Parathyroid adenoma (tissue), 2 donors: ENCODE data around the gene KCNT1.

Experiments used
- H2AFZ ChIP-seq: fragments of 300-600 bp; sonication (generic); one replicate; pipeline ENCODE4 v1.7.0; 2017; ENCODE audit warnings: antibody characterized with exemption, mild to moderate bottlenecking
- H3K27ac ChIP-seq: fragments of 300-600 bp; sonication (generic); one replicate; pipeline ENCODE4 v1.7.0; 2017
- H3K27me3 ChIP-seq: fragments of 300-600 bp; sonication (generic); one replicate; pipeline ENCODE4 v1.7.0; 2017; ENCODE audit warnings: low read length; ENCODE audit not compliant: control insufficient read depth, insufficient read depth
- H3K36me3 ChIP-seq: fragments of 300-600 bp; sonication (generic); one replicate; pipeline ENCODE4 v1.7.0; 2017; ENCODE audit warnings: low read length; ENCODE audit not compliant: control insufficient read depth, insufficient read depth
- H3K4me1 ChIP-seq: fragments of 300-600 bp; sonication (generic); one replicate; pipeline ENCODE4 v1.7.0; 2017; ENCODE audit warnings: control low read depth
- H3K4me2 ChIP-seq: fragments of 300-600 bp; sonication (generic); one replicate; pipeline ENCODE4 v1.7.0; 2017; ENCODE audit warnings: low read length
- H3K4me3 ChIP-seq: fragments of 300-600 bp; sonication (generic); one replicate; pipeline ENCODE4 v1.7.0; 2017; ENCODE audit warnings: low read depth, low read length
- H3K79me2 ChIP-seq: fragments of 300-600 bp; sonication (generic); one replicate; pipeline ENCODE4 v1.7.0; 2017; ENCODE audit warnings: control low read depth
- H3K9ac ChIP-seq: fragments of 300-600 bp; sonication (generic); one replicate; pipeline ENCODE4 v1.7.0; 2017; ENCODE audit warnings: mild to moderate bottlenecking
- H3K9me3 ChIP-seq: fragments of 300-600 bp; sonication (generic); one replicate; pipeline ENCODE4 v1.7.0; 2017; ENCODE audit warnings: low read length; ENCODE audit not compliant: control insufficient read depth
- CTCF ChIP-seq: fragments of 300-600 bp; sonication (generic); IDR thresholded peaks from one replicate; pipeline ENCODE4 v1.7.0; 2017; ENCODE audit warnings: antibody characterized with exemption, mild to moderate bottlenecking
- donor health status: primary hyperparathyroidism.

Gene KCNT1

GRCh38 chr9:135790850-135791249 lies 88.9 kb downstream of the KCNT1 start:
- no peak for TF ChIP-seq CTCF
- Histone ChIP-seq H3K9ac (no peak overlapping the region), H3K4me3 (no peak overlapping the region), H3K79me2 (no peaks in the 10 kb centered on the region), H3K9me3 (no peaks in the 10 kb centered on the region), H3K4me2 (no peak overlapping the region), H3K4me1 (no peaks in the 10 kb centered on the region), H2AFZ (no peak overlapping the region), H3K27ac (no peak overlapping the region), H3K27me3 (no peaks in the 10 kb centered on the region), H3K36me3 (no peaks in the 10 kb centered on the region)

DNA sequence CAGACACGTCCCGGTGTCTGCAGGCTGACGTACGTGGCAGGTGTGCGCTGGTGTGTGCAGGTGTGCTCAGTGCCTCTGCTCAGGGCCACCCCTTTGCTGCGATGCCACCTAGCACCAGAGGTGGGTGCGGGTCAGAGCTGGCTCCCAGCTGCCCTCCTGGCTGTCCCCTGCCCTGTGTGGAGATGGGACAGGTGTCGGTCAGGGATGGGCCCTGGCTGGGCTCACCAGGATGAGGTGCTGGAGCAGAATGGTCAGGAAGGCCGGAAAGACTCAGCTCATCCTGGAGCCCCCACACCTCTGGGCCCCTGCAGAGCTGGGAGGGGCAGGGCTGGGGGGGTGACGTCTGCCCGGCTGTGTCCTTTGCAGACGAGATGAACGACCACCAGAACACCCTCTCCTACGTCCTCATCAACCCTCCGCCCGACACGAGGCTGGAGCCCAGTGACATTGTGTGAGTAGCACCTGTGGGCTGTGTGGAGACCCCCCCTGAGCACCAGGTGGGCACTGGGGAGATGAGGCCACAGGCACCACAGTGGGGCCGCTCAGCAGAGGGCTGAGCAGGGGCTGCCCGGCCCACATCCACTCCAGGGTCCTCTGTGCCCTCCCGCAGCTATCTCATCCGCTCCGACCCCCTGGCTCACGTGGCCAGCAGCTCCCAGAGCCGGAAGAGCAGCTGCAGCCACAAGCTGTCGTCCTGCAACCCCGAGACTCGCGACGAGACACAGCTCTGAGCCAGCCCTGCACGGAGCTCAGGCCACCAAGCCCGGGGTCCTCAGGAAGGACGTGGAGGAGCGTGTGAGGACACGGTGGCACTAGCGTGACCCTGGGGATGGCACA lies 89.7 kb downstream of the KCNT1 start:
- no peak overlapping the region for H3K9ac ChIP-seq
- no peak overlapping the region for H3K4me2 ChIP-seq
- H2AFZ ChIP-seq: no peak overlapping the region
- no peak overlapping the region for H3K4me3 ChIP-seq
- no peak overlapping the region for H3K27ac ChIP-seq
- no peaks in the 10 kb centered on the region for H3K4me1 ChIP-seq
- H3K79me2 ChIP-seq: no peaks in the 10 kb centered on the region
- no peaks in the 10 kb centered on the region for H3K9me3 ChIP-seq
- no peaks in the 10 kb centered on the region for H3K27me3 ChIP-seq
- no peak for TF ChIP-seq CTCF
- H3K36me3 ChIP-seq: no peaks in the 10 kb centered on the region

GRCh38 chr9:135792268-135793128 lies 90.5 kb downstream of the KCNT1 start:
- no peak for TF ChIP-seq CTCF
- Histone ChIP-seq H2AFZ (no peak overlapping the region), H3K9ac (no peak overlapping the region)

DNA sequence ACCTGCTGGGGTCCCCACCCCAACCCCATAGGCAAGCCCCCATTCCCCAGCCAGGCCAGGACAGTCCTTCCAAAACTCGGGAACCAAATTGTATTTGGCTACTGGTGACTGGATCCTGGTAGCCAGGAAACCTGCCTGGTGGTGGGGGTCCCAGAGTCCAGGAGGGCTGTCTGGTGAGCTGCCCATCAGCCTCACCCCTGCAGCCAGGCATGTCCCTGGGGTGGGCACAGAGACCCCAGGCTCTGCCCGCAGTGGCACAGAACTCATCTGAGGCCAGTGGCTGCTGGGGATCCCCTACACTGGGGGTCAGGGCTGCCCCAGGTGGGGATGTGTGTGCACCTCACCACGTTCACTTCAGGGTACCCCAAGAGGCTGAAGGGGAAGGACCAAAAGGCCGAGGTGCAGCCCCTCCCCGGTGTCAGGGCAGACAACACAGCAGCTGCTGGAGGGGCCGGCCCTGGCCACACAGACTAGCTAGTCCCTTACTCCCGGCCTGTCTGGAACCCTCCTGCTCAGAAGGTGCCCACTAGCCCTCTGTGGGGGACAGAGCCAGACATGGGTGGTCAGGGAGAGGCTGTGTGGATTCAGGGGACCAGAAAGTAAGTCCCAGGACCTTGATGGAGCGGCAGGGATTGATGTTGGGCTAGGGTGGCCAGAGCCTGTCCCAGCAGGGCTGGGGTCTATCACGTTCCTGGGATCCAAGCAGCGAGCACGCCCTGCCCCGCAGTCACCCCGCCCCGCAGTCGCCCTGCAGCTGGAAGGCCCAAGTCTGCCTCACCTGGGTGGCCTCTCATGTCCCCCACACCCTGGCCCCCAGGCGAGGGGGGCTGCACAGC lies 91.5 kb downstream of the KCNT1 start:
- Histone ChIP-seq H3K9ac (no peak overlapping the region), H2AFZ (no peak overlapping the region), H3K4me1 (no peaks in the 10 kb centered on the region), H3K27ac (no peak overlapping the region), H3K36me3 (no peaks in the 10 kb centered on the region), H3K79me2 (no peaks in the 10 kb centered on the region), H3K27me3 (no peaks in the 10 kb centered on the region), H3K4me3 (no peak overlapping the region), H3K4me2 (no peak overlapping the region), H3K9me3 (no peaks in the 10 kb centered on the region)
- no peak for TF ChIP-seq CTCF

More at GRCh38 chr9:135792268-135793128, 90.5 kb downstream of the KCNT1 start:
- no peak overlapping the region for H3K4me3 ChIP-seq
- H3K4me2 ChIP-seq: no peak overlapping the region
- no peaks in the 10 kb centered on the region for H3K79me2 ChIP-seq
- H3K36me3 ChIP-seq: no peaks in the 10 kb centered on the region
- no peaks in the 10 kb centered on the region for H3K4me1 ChIP-seq
- H3K27me3 ChIP-seq: no peaks in the 10 kb centered on the region
- no peaks in the 10 kb centered on the region for H3K9me3 ChIP-seq
- H3K27ac ChIP-seq: no peak overlapping the region
